ENCODE data around the gene ARSI. TPM values are rescaled to one million over a fixed set of nuclear protein-coding genes. Genes with fewer than 3 reads are reported as not detected.
A peak's percentile ranks its signal among the peaks of the same experiment; 100 is the strongest.

Gene ARSI
- polyA plus RNA-seq, 2 of the 4 experiments (the other 2 are of a cell fraction): 2.9 to 22.0 TPM

DNA sequence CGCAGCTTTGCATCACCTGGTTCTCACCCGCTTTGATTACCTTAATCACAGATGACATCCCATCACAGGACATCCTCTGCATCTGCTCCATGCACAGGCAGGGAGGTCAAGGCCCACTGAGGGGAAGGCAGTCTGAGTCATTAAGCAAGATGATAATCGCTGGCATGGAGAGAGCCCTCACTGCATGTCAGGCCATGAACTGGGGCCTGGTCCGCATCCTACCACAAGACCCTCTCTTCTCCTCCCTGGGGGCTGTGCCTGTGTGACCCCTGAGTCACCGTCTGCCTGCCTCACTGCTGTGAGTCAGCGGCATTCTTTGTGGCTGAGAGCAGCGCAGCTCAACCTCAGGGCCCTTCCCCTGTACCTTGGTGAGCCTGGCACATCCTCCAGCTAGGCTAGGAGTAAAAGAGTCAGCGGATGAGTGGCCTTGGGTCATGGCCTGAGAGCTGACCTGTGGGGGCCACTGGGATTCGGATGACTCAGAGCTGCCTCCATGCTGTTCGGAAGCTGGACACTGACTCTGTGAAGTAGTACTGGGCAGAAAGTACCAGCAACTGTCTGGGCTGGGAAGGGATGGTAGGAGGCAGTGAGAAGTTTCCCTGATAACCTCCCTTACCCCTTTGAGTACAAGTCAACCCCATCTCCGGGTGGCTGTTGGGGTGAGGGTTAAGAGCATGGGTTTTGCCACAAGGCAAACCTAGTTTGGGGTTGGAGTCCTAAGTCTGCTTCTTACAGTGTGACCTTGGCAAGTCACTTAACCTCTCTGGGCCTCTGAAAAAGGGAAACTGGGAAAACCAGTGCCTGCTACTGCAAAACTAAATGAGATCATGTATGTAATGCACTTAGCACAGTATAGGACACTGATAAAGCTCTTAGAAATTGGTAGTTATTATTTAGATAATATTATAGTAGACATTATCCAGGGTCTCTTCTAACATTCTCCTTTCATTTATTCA lies 14.6 kb upstream of the ARSI start (continued):
- TF ChIP-seq JUNB (IDR thresholded peaks at IDR 0.05): peak; percentile 98
- TF ChIP-seq ZC3H11A (IDR thresholded peaks at IDR 0.05): no peak
- TF ChIP-seq RNF2 (IDR thresholded peaks at IDR 0.05; ENCODE audit: borderline replicate concordance, low read depth): no peak
- peak; percentile 77 to 89; a peak in 4 of 5 replicates for TF ChIP-seq EP300 (IDR thresholded peaks at IDR 0.05)
- TF ChIP-seq GATA3 (IDR thresholded peaks at IDR 0.05; ENCODE audit: borderline replicate concordance): peak; percentile 95
- peak in 1 of 2 experiments; percentile 66; a peak in 1 of 4 replicates for TF ChIP-seq CEBPB (IDR thresholded peaks at IDR 0.05)
- no peak for TF ChIP-seq HOXB13 (CRISPR knock-in tag; IDR thresholded peaks at IDR 0.05; ENCODE audit: low read depth)
- no peak for TF ChIP-seq FOSB (CRISPR knock-in tag; IDR thresholded peaks at IDR 0.05)
- TF ChIP-seq, protein P1, sequence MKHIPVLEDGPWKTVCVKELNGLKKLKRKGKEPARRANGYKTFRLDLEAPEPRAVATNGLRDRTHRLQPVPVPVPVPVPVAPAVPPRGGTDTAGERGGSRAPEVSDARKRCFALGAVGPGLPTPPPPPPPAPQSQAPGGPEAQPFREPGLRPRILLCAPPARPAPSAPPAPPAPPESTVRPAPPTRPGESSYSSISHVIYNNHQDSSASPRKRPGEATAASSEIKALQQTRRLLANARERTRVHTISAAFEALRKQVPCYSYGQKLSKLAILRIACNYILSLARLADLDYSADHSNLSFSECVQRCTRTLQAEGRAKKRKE (CRISPR knock-in tag; IDR thresholded peaks at IDR 0.05; ENCODE audit: low read depth): peak; percentile 86; the same call in 1 of the 2 replicates
- TF ChIP-seq EHF (CRISPR knock-in tag; IDR thresholded peaks at IDR 0.05): no peak
- TF ChIP-seq JUN (IDR thresholded peaks at IDR 0.05): peak; percentile 86 to 94
- TF ChIP-seq HOXB5 (CRISPR knock-in tag; IDR thresholded peaks at IDR 0.05): 0 out of 2 replicates have a peak, but pooled peaks have one; percentile 10
- TF ChIP-seq, protein P2, sequence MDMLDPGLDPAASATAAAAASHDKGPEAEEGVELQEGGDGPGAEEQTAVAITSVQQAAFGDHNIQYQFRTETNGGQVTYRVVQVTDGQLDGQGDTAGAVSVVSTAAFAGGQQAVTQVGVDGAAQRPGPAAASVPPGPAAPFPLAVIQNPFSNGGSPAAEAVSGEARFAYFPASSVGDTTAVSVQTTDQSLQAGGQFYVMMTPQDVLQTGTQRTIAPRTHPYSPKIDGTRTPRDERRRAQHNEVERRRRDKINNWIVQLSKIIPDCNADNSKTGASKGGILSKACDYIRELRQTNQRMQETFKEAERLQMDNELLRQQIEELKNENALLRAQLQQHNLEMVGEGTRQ (IDR thresholded peaks at IDR 0.05): 0 out of 2 replicates have a peak, but pooled peaks have one; percentile 4
- TF ChIP-seq, protein P3, sequence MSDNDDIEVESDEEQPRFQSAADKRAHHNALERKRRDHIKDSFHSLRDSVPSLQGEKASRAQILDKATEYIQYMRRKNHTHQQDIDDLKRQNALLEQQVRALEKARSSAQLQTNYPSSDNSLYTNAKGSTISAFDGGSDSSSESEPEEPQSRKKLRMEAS (IDR thresholded peaks at IDR 0.05): peak; percentile 94
- TF ChIP-seq KDM1A (IDR thresholded peaks at IDR 0.05; ENCODE audit: low read depth): no peak
- TF ChIP-seq TP53 (CRISPR knock-in tag; IDR thresholded peaks at IDR 0.05): no peak
- TF ChIP-seq POLR2A (IDR thresholded peaks at IDR 0.05; ENCODE audit: low read length): no peak
- 0 out of 2 replicates have a peak, but pooled peaks have one; percentile 16 for TF ChIP-seq NFE2L2 (conservative IDR thresholded peaks at IDR 0.05; ENCODE audit: low read length)
- TF ChIP-seq ZSCAN20 (CRISPR knock-in tag; IDR thresholded peaks at IDR 0.05): no peak
- no peak for TF ChIP-seq KDM5A (IDR thresholded peaks at IDR 0.05)
- TF ChIP-seq EHMT2 (IDR thresholded peaks at IDR 0.05; ENCODE audit: low read depth): no peak
- no peak for TF ChIP-seq CHD2 (IDR thresholded peaks at IDR 0.05; ENCODE audit: low read length, partially characterized antibody)
- TF ChIP-seq, protein P4, sequence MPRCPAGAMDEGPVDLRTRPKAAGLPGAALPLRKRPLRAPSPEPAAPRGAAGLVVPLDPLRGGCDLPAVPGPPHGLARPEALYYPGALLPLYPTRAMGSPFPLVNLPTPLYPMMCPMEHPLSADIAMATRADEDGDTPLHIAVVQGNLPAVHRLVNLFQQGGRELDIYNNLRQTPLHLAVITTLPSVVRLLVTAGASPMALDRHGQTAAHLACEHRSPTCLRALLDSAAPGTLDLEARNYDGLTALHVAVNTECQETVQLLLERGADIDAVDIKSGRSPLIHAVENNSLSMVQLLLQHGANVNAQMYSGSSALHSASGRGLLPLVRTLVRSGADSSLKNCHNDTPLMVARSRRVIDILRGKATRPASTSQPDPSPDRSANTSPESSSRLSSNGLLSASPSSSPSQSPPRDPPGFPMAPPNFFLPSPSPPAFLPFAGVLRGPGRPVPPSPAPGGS (IDR thresholded peaks at IDR 0.05): 0 out of 3 replicates have a peak, but pooled peaks have one; percentile 71
- TF ChIP-seq BHLHE40 (IDR thresholded peaks at IDR 0.05; ENCODE audit: low read depth, low read length): no peak

DNA sequence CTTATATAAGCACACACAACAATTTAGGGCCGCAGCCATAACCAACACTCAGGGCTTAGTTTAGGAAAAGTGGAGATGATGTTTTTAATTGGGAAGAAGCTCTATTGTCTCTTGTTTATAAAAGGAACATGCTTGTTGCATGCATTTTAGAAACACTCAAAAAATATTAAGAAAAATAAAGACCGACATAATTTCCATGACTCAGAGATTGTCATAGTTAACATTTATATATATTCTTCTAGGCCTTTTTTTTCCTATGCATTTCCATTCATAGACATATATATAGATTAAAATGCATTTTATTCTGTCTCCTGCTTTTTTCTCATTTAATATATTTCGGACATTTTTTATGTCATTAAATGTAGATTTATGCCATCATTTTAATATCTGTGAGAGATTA lies 13.6 kb upstream of the ARSI start:
- Histone ChIP-seq H3K9me3 (no peaks in the 10 kb centered on the region), H3K4me3 (no peak overlapping the region), H3K4me1 (peaks cover 49% of the 10 kb centered on the region), H3K27ac (peak overlapping the region; percentile 91 to 97), H3K4me2 (peak overlapping the region; percentile 75)
- CTCF ChIA-PET: interaction anchor here (0.7 to 2.1 kb wide), 4 partner anchors 14 to 755 kb away, joined by 3 to 12 read pairs (median 4); partner anchors contain the start of gene ARSI
- POLR2A ChIA-PET: interaction anchor here (2.0 kb wide), 1 partner anchor 14 kb away, joined by 5 read pairs; the partner anchor contains the start of gene ARSI
- FAIRE-seq (no peak), DNase-seq (ENCODE audit: low read depth in 1 of 2, low spot score in 1 of 2) (no peak), ATAC-seq (no peak)
- WGBS (ENCODE audit: missing lambda C conversion rate): 70% methylated on average over 3 of the region's 3 CpGs
- TF ChIP-seq MAZ (IDR thresholded peaks at IDR 0.05; ENCODE audit: borderline replicate concordance, low read depth, low read length) (no peak), ZC3H11A (IDR thresholded peaks at IDR 0.05) (no peak), PHF8 (IDR thresholded peaks at IDR 0.05; ENCODE audit: borderline replicate concordance, low read depth) (no peak), MYC (IDR thresholded peaks at IDR 0.05; ENCODE audit: borderline replicate concordance, low read length) (no peak), ESRRA (IDR thresholded peaks at IDR 0.05; ENCODE audit: borderline replicate concordance, low read length) (no peak), CBX2 (IDR thresholded peaks at IDR 0.05; ENCODE audit: borderline replicate concordance, low read depth) (no peak), CBX8 (IDR thresholded peaks at IDR 0.05) (no peak)
- TF ChIP-seq, protein P5, sequence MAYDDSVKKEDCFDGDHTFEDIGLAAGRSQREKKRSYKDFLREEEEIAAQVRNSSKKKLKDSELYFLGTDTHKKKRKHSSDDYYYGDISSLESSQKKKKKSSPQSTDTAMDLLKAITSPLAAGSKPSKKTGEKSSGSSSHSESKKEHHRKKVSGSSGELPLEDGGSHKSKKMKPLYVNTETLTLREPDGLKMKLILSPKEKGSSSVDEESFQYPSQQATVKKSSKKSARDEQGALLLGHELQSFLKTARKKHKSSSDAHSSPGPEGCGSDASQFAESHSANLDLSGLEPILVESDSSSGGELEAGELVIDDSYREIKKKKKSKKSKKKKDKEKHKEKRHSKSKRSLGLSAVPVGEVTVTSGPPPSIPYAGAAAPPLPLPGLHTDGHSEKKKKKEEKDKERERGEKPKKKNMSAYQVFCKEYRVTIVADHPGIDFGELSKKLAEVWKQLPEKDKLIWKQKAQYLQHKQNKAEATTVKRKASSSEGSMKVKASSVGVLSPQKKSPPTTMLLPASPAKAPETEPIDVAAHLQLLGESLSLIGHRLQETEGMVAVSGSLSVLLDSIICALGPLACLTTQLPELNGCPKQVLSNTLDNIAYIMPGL (CRISPR knock-in tag; IDR thresholded peaks at IDR 0.05; ENCODE audit: borderline replicate concordance): no peak
